ENCODE results near the gene LY9.

- TF ChIP-seq CTCF (IDR thresholded peaks at IDR 0.05), result no peak
- TF ChIP-seq EP300 (IDR thresholded peaks at IDR 0.05), result no peak
These were observed 57.8 kb downstream of the LY9 start for GRCh38 chr1:160853754-160854153.

Data from tibial nerve (tissue), 4 donors.